AML-193 (cell line): ENCODE results near the gene SREBF2.
"Not testable (repeated sequence)": the region's sequence is repeated elsewhere in the genome, so short reads cannot be mapped to it uniquely, and the experiment has no call there.

Experiments
- DNase-seq, 2 experiments: peaks; one replicate each; lab custom pipeline; 2025; lab: John Stamatoyannopoulos, UW

Gene SREBF2

GRCh38 chr22:41842996-41843970, 10.4 kb downstream of the SREBF2 start:
- no peak for DNase-seq

- DNase-seq = no peak
Measured at GRCh38 chr22:41844036-41844435, 11.1 kb downstream of the SREBF2 start.

GRCh38 chr22:41844513-41844912, 11.6 kb downstream of the SREBF2 start:
- DNase-seq = no peak

- no peak for DNase-seq
Measured at GRCh38 chr22:41845380-41846267, 12.7 kb downstream of the SREBF2 start.

- no peak for DNase-seq
Measured at GRCh38 chr22:41846268-41846987, 13.5 kb downstream of the SREBF2 start.

- DNase-seq = no peak
Measured at GRCh38 chr22:41847300-41847699, 14.4 kb downstream of the SREBF2 start.

- DNase-seq = peak; percentile 91 to 93
Measured at GRCh38 chr22:41848468-41848867, 15.6 kb downstream of the SREBF2 start.

- no peak for DNase-seq
Measured at GRCh38 chr22:41856469-41856868, 23.6 kb downstream of the SREBF2 start.

GRCh38 chr22:41857155-41857859, 24.4 kb downstream of the SREBF2 start:
- peak; percentile 72 to 77 for DNase-seq

GRCh38 chr22:41857860-41858199, 24.9 kb downstream of the SREBF2 start:
- DNase-seq = no peak

GRCh38 chr22:41862160-41862529, 29.2 kb downstream of the SREBF2 start:
- no peak for DNase-seq

- no peak for DNase-seq
Measured at GRCh38 chr22:41862530-41863266, 29.8 kb downstream of the SREBF2 start.

GRCh38 chr22:41863472-41863871, 30.6 kb downstream of the SREBF2 start:
- DNase-seq = no peak

- DNase-seq = no peak
Measured at GRCh38 chr22:41868556-41868955, 35.7 kb downstream of the SREBF2 start.

GRCh38 chr22:41870081-41870480, 37.2 kb downstream of the SREBF2 start:
- DNase-seq = not testable (repeated sequence)

- no peak for DNase-seq
Measured at GRCh38 chr22:41870786-41871185, 37.9 kb downstream of the SREBF2 start.

- no peak for DNase-seq
Measured at GRCh38 chr22:41873391-41873790, 40.5 kb downstream of the SREBF2 start.

GRCh38 chr22:41874090-41874489, 41.2 kb downstream of the SREBF2 start:
- DNase-seq = no peak

GRCh38 chr22:41875531-41876270, 42.8 kb downstream of the SREBF2 start:
- DNase-seq = no peak

GRCh38 chr22:41876275-41876674, 43.4 kb downstream of the SREBF2 start:
- DNase-seq = no peak
